HG03571 (cell line): ENCODE results near the gene ZNF701.
"Not testable (repeated sequence)": the region's sequence is repeated elsewhere in the genome, so short reads cannot be mapped to it uniquely, and the experiment has no call there.

Experiments
- ATAC-seq: cut with Tn5 transposase; IDR thresholded peaks from one replicate; pipeline ENCODE4 v1.9.1; 2021; ENCODE audit not compliant: unreplicated experiment

The ZNF701 gene

GRCh38 chr19:52570000-52570861 lies at the start of gene ZNF701:
Gene ZNF701, plus strand, starts transcription at chr19:52570287. Its CDS starts 3,861 bp downstream, at chr19:52574148.
- ATAC-seq: no peak

GRCh38 chr19:52522551-52522950 lies 47.5 kb upstream of the ZNF701 start:
- no peak for ATAC-seq

GRCh38 chr19:52524086-52524485 lies 46.0 kb upstream of the ZNF701 start:
- ATAC-seq: no peak

- ATAC-seq: peak; percentile 86
Measured at GRCh38 chr19:52527134-52527955, 42.7 kb upstream of the ZNF701 start, which contains the start of gene ZNF808. Gene ZNF808, plus strand, starts transcription at chr19:52527668. Its CDS starts 15,617 bp downstream, at chr19:52543285.

- ATAC-seq: peak; percentile 24
Measured at GRCh38 chr19:52527956-52528351, 42.1 kb upstream of the ZNF701 start.

GRCh38 chr19:52532480-52532879 lies 37.6 kb upstream of the ZNF701 start:
- ATAC-seq: no peak

- ATAC-seq: no peak
Measured at GRCh38 chr19:52533901-52534300, 36.2 kb upstream of the ZNF701 start.

- ATAC-seq: not testable (repeated sequence)
Measured at GRCh38 chr19:52535385-52535770, 34.7 kb upstream of the ZNF701 start.

GRCh38 chr19:52535771-52536447 lies 34.2 kb upstream of the ZNF701 start:
- ATAC-seq: peak; percentile 85

GRCh38 chr19:52536448-52536800 lies 33.7 kb upstream of the ZNF701 start:
- no peak for ATAC-seq

GRCh38 chr19:52538815-52539214 lies 31.3 kb upstream of the ZNF701 start:
- not testable (repeated sequence) for ATAC-seq

GRCh38 chr19:52541176-52541575 lies 28.9 kb upstream of the ZNF701 start:
- not testable (repeated sequence) for ATAC-seq

- ATAC-seq: no peak
Measured at GRCh38 chr19:52541608-52542007, 28.5 kb upstream of the ZNF701 start.

- ATAC-seq: not testable (repeated sequence)
Measured at GRCh38 chr19:52542541-52542940, 27.5 kb upstream of the ZNF701 start.

GRCh38 chr19:52542984-52543664 lies 27.0 kb upstream of the ZNF701 start:
- no peak for ATAC-seq

GRCh38 chr19:52554216-52554971 lies 15.7 kb upstream of the ZNF701 start:
- no peak for ATAC-seq

GRCh38 chr19:52557231-52557995 lies 12.7 kb upstream of the ZNF701 start:
- ATAC-seq: no peak

GRCh38 chr19:52558732-52559445 lies 11.2 kb upstream of the ZNF701 start:
- ATAC-seq: not testable (repeated sequence)

- ATAC-seq: not testable (repeated sequence)
Measured at GRCh38 chr19:52561611-52562010, 8.5 kb upstream of the ZNF701 start.
